GM12891 (cell line): ENCODE measurements around the gene SUPT4H1.

Experiments used
- PAX5 ChIP-seq: IDR thresholded peaks from 2 replicates; pipeline ENCODE4 v1.6.1; 2011; ENCODE audit warnings: low read length, moderate library complexity, mild to moderate bottlenecking; ENCODE audit not compliant: insufficient read depth, severe bottlenecking
- POLR2A ChIP-seq: IDR thresholded peaks from 2 replicates; pipeline ENCODE4 v1.6.1; 2011; ENCODE audit warnings: low read depth, low read length, control low read depth
- POLR2AphosphoS5 ChIP-seq: IDR thresholded peaks from 2 replicates; pipeline ENCODE4 v1.6.1; 2011; ENCODE audit warnings: low read depth, low read length, control low read depth

DNA sequence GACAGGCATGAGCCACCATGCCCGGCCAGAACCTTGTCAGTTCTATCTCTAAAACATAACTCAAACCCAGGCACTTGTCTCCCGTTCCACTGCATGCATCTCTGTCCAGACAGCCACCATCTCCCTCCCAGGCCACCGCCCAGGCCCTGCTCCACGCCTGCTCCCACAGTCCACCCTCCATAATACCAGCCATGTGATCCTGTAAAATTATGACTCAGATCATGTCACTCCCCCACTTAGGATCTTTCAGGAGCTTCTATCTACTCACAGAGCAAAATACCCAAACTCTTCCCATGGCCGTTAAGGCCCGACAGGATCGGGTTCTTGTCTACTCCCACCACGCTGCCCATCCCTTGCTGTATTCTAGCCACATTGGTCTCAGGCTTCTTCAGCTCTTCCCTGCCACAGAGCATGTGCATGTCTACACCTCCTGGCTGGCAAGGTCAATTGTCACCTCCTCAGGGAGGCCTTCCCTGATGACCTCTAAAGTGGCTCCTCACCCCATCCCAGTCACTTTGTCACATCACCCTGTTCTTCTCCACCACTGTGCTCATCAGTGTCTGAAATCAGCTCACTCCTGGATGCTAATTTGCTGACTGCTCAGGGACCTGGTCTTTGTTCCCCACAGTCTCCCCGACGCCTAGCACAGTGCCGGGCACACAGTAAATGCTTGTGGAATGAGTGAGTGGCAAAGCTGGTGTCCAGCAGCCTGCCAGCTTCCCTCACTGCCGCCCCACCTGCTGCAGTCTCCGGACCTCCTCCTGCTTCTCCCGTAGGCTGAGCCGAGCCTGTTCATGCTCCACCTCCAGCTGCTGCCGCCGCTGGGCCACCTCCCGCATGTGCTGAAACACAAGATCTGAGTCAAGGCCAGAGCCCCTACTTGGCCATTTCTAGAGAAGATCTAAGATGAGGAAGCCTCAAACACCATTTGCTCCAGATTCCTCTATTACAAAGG, 30.2 kb downstream of the SUPT4H1 start:
- TF ChIP-seq PAX5 (no peak), POLR2A (no peak), POLR2AphosphoS5 (no peak)
